ENCODE data around the gene CASP7. TPM values are rescaled to one million over a fixed set of nuclear protein-coding genes. Genes with fewer than 3 reads are reported as not detected.
"Not testable (repeated sequence)": the region's sequence is repeated elsewhere in the genome, so short reads cannot be mapped to it uniquely, and the experiment has no call there.

CASP7 gene
- total and polyA plus RNA-seq, 7 donors = 4.5 to 24.7 (median 11.9) TPM

DNA sequence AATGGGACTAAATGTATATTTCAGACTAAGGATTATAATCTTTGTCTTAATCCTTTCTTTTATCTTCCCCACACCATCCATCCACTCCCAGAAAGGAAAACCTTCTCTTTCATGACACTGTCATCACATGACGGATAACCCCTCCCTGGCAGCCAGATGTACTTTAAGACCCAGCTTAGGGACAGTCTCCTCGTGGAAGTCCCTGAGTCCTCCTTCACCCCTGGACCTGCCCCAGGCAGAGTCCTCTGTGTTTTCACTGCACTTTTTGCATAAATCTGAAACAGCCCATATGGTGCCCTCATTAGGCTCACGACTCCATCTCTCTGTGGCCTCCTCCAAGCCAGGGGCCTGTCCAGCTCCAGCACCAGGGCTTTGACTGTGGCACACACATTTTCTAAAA is 31.9 kb upstream of the CASP7 start:
- 32 to 46% (median 36%) methylated on average over 3 of the region's 3 CpGs for WGBS, 3 donors
- Histone ChIP-seq H3K27ac (peak overlapping the region; percentile 90), H3K9me3 (no peaks in the 10 kb centered on the region), H3K4me3 (no peak overlapping the region), H3K4me1 (peaks cover 70% of the 10 kb centered on the region), H3K36me3 (ENCODE audit: insufficient read depth in 1 of 2, low read depth in 1 of 2) (peaks cover 0 to 91% of the 10 kb centered on the region in 2 donors), H3K27me3 (ENCODE audit: insufficient read depth in 3 of 3, low read length in 2 of 3) (no peaks in the 10 kb centered on the region)
- peak in 3 of 4 donors; percentile 1 to 6 (median 2) for ATAC-seq
- TF ChIP-seq, protein P1, sequence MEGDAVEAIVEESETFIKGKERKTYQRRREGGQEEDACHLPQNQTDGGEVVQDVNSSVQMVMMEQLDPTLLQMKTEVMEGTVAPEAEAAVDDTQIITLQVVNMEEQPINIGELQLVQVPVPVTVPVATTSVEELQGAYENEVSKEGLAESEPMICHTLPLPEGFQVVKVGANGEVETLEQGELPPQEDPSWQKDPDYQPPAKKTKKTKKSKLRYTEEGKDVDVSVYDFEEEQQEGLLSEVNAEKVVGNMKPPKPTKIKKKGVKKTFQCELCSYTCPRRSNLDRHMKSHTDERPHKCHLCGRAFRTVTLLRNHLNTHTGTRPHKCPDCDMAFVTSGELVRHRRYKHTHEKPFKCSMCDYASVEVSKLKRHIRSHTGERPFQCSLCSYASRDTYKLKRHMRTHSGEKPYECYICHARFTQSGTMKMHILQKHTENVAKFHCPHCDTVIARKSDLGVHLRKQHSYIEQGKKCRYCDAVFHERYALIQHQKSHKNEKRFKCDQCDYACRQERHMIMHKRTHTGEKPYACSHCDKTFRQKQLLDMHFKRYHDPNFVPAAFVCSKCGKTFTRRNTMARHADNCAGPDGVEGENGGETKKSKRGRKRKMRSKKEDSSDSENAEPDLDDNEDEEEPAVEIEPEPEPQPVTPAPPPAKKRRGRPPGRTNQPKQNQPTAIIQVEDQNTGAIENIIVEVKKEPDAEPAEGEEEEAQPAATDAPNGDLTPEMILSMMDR (IDR thresholded peaks at IDR 0.05) = no peak
- no peak for DNase-seq
- intact Hi-C loops (cut with DNase I) = no loop called here

DNA sequence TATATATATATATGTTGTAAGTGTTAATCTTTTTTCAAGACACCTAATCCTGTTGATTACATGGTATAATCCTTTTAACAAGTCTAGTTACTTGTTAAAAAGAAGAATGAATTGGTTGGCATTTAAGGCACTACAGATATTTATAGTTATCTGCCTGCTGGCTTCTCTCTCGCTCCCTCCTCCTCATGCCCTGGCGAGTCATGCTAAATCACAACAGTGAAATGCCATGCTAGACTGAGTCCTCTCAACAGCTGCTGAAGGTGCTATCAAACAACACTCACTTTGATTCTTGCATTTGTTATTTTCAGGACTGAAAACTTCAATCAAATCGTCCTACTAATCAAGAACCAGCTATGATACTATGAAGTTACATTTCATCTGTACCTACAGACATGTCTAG is 31.2 kb upstream of the CASP7 start:
- WGBS, 3 donors = 21 to 32% (median 24%) methylated on average over 3 of the region's 3 CpGs
- Histone ChIP-seq H3K27me3 (ENCODE audit: insufficient read depth in 3 of 3, low read length in 2 of 3) (no peaks in the 10 kb centered on the region), H3K9me3 (no peaks in the 10 kb centered on the region), H3K4me1 (peaks cover 69% of the 10 kb centered on the region), H3K27ac (peak overlapping the region; percentile 90), H3K36me3 (ENCODE audit: insufficient read depth in 1 of 2, low read depth in 1 of 2) (peaks cover 0 to 91% of the 10 kb centered on the region in 2 donors), H3K4me3 (no peak overlapping the region)
- no peak for DNase-seq
- peak; percentile 79 to 83 (median 82) for ATAC-seq
- intact Hi-C loops (cut with DNase I) = no loop called here
- TF ChIP-seq, protein P1 (IDR thresholded peaks at IDR 0.05) = no peak

DNA sequence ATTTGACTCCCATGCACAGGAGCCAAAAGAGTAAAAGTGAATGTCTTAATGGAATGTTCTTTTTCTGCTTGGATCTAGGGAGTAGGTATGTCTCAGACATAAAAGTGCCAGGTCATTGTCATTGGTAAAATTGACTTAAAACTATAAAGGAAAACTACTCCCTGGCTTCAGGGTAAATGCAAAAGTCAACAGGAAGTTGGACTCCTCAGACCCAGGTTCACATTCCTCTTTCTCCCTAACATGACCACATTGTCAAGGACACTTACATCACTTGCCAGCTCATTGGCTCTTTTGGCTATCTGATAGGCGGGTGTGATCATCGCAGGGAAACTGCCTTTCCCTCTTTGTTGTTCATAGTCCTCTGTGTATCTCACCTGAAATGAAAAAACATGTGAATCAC is 29.5 kb upstream of the CASP7 start:
- Histone ChIP-seq H3K36me3 (ENCODE audit: insufficient read depth in 1 of 2, low read depth in 1 of 2) (peaks cover 0 to 93% of the 10 kb centered on the region in 2 donors), H3K27ac (peak overlapping the region; percentile 90), H3K27me3 (ENCODE audit: insufficient read depth in 3 of 3, low read length in 2 of 3) (no peaks in the 10 kb centered on the region), H3K4me1 (peaks cover 73% of the 10 kb centered on the region), H3K4me3 (no peak overlapping the region), H3K9me3 (no peaks in the 10 kb centered on the region)
- ATAC-seq = peak in 2 of 4 donors; percentile 7 to 23
- WGBS, 3 donors = 56 to 92% (median 63%) methylated on average over 2 of the region's 2 CpGs
- intact Hi-C loops (cut with DNase I) = no loop called here
- DNase-seq = no peak
- TF ChIP-seq, protein P1 (IDR thresholded peaks at IDR 0.05) = no peak

DNA sequence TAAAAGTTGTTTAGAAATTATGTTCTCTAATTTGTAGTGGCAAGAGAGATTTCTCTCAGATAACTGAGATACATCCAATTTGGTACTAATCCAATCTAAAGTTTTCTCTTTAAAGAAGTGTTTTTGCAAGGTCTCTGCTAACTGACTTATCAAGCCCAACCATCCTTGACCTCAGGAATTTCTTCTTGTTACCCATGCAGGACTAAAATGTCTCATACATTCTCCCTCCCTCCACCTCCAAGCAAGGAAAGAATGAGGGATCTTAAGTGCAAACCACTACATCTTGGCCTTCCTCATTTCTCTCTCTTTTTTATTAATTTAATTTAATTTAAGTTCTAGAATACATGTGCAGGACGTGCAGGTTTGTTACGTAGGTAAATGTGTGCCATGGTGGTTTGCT is 28.7 kb upstream of the CASP7 start:
- H3K36me3 ChIP-seq (ENCODE audit: insufficient read depth in 1 of 2, low read depth in 1 of 2) = peaks cover 0 to 93% of the 10 kb centered on the region in 2 donors
- intact Hi-C loops (cut with DNase I) = no loop called here
- 88 to 98% (median 98%) methylated on average over 2 of the region's 2 CpGs for WGBS, 3 donors
- H3K9me3 ChIP-seq = no peaks in the 10 kb centered on the region
- peaks cover 71% of the 10 kb centered on the region for H3K4me1 ChIP-seq
- peak overlapping the region; percentile 90 for H3K27ac ChIP-seq
- TF ChIP-seq, protein P1 (IDR thresholded peaks at IDR 0.05) = no peak
- H3K27me3 ChIP-seq (ENCODE audit: insufficient read depth in 3 of 3, low read length in 2 of 3) = no peaks in the 10 kb centered on the region
- ATAC-seq = no peak
- no peak for DNase-seq
- no peak overlapping the region for H3K4me3 ChIP-seq

DNA sequence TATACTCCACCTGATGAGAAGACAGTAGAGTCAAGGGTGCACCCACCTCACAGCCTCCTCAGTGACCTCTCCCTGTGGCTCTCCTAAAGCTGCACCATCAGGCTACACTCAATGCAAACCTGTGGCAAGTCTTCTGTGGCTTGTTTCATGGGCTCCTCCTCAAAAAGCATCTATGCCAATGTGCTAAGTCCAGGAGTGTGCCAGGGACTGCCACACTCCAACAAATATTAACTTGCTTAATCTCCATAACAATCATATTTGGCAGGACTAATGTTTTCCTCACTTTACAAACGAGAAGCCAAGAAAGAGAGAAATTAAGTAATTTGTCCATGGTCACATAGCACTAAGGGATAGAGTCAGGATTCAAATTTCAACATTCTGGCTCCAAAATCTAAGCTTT is 27.8 kb upstream of the CASP7 start:
- Histone ChIP-seq H3K4me1 (peaks cover 66% of the 10 kb centered on the region), H3K27me3 (ENCODE audit: insufficient read depth in 3 of 3, low read length in 2 of 3) (no peaks in the 10 kb centered on the region), H3K36me3 (ENCODE audit: insufficient read depth in 1 of 2, low read depth in 1 of 2) (peaks cover 0 to 93% of the 10 kb centered on the region in 2 donors), H3K27ac (peak overlapping the region; percentile 90), H3K9me3 (no peaks in the 10 kb centered on the region), H3K4me3 (no peak overlapping the region)
- DNase-seq = no peak
- 12 to 20% (median 14%) methylated on average over 1 of the region's 1 CpG for WGBS, 3 donors
- TF ChIP-seq, protein P1 (IDR thresholded peaks at IDR 0.05) = no peak
- no peak for ATAC-seq
- intact Hi-C loops (cut with DNase I) = no loop called here

DNA sequence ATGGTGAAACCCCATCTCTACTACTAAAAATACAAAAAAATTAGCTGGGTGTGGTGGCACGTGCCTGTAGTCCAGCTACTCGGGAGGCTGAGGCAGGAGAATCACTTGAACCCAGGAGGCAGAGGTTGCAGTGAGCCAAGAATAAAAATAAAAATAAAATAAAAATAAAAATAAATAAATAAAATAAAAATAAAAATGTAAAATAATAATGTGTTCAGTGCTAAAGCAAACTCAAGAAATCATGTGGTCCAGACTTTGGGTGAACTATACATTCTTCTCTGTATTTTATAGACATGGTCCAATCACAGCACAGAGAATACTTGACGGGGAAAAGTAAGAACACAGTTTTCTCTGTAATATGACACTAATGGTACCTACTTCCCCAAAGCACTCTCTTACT is 27.3 kb upstream of the CASP7 start:
- 21 to 50% (median 30%) methylated on average over 3 of the region's 3 CpGs for WGBS, 3 donors
- peak overlapping the region; percentile 90 for H3K27ac ChIP-seq
- peaks cover 0 to 95% of the 10 kb centered on the region in 2 donors for H3K36me3 ChIP-seq (ENCODE audit: insufficient read depth in 1 of 2, low read depth in 1 of 2)
- intact Hi-C loops (cut with DNase I); H3K27me3 ChIP-seq (ENCODE audit: insufficient read depth in 3 of 3, low read length in 2 of 3); H3K9me3 ChIP-seq; H3K4me3 ChIP-seq; ATAC-seq; DNase-seq: not testable (repeated sequence)
- peaks cover 69% of the 10 kb centered on the region for H3K4me1 ChIP-seq
